GM11168 (cell line): ENCODE data around the gene SOX10.
"Not testable (repeated sequence)": the region's sequence is repeated elsewhere in the genome, so short reads cannot be mapped to it uniquely, and the experiment has no call there.

Experiments used
- in situ Hi-C: fragments of 300-500 bp; cut with MboI; formaldehyde crosslinking; loops from one replicate; pipeline ENCODE4 v1.12.0; 2022; ENCODE audit warnings: low sequenced_read_pairs; ENCODE audit not compliant: unreplicated experiment

Gene SOX10

DNA sequence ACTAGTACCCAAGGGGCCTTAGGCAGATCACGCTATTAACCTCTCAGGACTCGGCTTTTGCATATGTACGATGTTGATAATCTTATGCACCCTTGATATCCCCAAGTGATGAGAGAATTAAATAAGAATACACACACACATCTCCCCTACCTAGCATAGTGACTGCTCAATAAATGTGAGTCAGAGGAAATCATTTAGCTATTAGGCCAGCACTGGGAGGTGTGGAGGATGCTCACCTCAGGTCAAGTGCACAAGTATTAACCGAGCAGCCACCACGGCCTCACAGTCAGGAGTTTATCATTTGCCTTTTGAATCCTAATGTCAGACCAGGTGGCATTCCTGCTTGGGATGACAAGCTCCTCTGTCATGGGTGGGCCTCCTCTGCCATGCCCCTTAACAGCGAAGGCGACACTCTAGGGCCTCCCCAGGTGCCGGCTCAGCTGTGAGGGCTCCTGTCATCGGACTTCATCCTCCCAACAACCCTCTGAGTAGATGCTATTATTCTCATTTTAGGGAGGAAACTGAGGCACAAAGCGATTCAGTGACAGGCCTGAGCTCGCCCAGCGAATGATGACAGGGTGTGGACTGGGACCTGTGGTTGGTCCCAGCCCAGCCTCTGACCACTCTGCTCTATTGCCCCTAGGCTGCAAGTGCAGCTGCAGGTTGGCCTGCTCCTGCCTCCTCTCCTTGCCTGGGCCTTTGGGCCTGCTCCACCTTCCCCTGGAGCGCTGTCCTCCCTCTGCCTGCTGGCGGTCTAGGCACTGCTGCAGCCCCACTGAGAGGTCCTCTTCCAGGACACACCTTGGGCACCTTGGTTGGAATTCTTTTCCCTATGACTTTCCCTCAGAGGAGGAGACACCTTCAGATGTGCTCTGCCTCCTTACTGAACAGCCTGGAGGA is 5.0 kb upstream of the SOX10 start:
- in situ Hi-C loops = no loop called here

DNA sequence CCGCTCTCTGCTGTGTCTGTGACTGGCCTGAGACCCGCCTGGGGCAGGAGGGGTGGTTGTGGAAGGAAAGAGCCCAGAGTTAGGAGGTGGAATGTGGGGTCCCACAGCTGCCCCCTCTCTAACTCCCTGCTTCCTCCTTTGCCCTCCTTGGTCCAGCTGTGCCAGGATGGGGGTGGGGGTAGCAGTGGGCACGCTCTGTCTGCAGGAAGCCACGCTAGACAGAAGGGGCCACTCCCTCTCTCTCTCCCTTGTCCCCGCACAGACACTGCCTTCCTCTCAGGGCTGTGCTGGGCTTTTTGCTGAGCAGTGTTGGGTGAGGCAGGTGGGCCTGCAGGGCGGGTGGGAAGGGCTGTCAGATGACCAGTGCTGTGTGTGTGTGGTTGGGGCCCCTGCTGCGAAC is 2.0 kb upstream of the SOX10 start:
- in situ Hi-C loops = no loop called here

DNA sequence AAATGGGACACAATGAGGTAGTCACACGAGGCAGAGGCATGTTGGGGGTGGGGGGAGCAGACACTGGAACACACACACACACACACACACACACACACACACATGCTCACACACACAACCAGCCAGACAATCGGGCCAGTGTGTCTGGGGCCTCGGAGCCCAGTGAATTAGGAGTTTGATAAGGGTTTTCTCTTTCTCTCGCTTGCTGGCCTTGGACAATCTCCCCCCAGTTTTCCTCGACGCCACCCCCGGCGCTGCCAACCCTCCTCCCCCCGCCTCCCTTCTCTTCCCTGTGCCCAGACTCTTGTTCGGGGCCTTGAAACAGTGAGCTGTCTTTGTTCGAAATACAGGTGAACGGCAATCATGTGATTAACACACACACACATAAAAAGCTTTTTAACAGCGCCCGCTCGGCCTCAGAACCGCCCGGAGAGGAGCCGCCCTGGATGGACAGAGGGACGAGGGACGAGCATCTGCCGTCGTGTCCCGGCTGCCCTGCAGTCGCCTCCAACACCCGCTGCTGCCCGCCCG is 1.5 kb upstream of the SOX10 start:
- in situ Hi-C loops = no loop called here

DNA sequence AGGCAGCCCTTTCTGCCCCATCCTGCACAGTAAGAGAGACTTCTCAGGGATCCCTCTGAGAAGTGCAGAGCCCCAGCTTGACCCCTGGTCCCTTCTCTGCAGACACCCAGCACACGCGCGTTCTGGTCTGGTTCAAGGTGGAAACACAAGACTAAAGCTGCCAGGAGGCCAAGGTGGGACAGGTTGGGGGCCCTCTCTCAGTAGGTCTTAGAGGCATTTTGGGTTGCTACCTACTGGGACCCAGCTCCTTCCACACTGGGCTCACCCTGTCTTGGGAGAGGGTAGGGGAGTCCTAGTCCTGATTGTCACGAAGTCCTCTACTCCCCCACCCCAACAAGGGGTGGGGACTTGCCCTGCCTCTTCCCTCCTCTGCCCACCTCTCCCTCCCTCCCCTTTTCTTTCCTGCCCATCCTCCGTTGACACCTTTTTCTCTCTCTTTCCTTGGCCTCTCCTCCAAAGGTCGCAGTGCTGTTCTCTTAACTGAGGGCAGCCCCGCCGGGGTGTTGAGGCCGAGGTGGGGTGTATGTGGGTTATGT is 763 bp upstream of the SOX10 start:
- in situ Hi-C loops = no loop called here

DNA sequence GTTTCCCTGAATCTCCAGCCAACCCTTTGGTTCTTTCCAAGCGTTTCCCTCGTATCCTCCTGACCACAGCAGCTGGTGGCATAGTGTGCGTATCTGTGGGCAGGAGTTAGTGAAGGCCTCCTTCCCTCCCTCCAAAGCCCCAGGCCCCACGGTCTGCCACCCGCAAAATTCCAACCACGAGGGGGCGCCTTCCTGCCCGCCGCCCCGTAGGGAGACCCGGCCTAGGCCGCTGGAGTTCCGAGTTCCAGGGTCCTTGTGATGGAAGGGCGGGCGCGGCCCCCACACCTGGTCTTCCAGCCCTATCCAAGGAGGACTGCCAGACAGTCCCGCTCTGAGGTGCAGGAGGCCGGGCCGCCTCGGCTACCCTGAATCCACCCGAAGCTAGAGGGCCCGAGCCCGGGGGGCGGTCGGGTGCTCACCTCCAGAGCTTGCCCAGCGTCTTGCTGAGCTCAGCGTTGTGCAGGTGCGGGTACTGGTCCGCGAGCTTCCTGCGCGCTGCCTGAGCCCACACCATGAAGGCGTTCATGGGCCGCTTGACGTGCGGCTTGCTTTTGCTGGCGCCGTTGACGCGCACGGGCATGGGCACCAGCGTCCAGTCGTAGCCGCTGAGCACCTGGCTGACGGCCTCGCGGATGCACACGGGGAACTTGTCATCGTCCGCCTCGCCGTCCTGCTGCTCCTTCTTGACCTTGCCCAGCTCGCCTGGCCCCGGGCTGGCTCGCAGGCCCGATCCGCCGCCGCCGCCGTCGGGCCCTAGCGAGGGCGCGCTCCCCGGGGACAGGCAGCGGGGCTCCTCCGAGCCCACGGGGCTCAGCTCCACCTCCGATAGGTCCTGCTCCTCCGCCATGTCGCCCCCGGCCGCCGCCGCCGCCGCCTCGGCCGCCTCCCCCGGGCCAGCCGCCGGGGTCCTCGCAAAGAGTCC is 1.2 kb downstream of the SOX10 start:
- in situ Hi-C loops = no loop called here

DNA sequence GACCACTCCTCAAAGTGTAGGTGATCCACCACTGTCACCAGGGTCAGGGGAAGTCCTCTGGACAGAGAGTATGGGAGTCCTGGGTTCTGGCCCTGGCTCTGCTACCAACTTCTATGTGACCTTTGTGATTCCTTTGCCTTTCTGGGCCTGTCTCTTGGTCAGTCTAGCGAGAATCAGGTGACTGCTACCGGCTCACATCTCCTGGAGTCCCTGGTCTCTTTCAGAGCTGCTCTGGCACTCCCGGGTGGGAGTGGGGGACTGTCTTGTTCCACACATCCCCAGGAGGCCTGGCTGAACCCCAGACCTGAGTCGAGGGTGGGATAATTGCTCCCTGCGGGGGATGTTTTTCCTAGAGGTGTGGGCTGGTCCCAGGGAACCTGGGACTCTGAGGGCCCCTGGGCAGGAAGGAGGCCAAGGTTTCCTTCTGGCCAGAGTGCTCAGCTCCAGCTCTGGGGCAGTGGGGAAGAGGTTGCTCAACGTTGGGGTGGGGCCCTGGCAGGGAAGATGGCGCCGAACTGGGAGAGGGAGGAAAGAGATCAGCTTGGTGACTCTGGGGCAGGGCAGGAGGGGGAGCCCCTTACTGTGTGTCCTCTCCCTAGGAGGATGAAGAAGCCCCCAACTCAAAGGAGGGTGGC is 2.1 kb downstream of the SOX10 start:
- in situ Hi-C loops = no loop called here

DNA sequence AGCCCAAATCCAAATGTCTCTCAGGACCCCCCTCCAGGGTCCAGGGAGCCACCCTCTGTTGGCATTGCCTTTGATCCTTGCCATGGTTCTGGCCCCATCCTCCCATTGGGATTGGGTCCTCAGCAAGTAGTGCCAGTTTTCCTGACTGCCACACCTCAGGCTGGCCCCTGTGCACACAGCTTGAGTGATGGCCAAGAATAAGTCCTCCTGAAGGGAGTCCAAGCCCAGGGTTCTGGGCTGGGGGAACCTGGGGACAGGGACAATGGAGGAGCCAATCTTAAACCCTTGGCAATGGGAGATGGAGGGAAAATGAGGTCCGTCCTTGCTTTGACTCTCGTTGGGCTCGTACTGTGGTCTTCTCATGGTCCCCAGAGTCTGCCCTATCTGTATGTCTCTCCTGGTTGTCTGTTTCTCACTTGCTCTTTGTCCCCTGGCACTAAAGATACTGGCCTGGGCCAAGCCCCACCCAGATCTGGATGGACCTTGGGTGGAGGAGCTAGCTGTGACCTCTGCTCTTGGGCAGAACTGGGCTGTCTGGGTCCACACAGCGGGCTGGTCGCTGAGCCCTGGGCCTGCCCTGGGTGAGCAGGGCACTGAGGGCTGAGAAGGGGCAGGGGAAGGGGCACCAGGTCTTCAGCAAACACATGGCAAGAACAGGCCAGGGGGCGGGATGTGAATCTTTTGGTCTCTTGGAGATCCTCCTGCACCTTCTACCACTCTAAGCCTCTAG is 2.9 kb downstream of the SOX10 start:
- in situ Hi-C loops = no loop called here

DNA sequence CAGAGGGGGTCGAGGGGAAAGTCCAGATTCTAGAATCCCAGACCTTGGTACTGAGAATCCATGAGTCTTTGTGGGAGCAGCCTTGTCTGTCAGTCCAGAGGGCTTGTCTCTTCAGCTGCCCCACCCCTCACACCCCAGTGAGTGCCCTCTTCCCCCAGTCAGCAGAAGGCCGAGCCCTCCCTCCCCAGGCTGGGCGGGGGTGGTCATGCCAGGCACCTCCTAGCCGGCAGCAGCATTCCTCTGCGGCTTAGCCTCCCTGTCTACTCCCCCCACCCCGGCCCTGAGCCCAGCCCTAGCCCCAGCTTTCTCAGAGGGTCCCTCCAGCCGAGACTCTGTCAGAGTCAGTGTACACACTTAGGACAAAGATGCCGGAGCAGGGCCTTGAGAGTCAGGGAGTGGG is 4.6 kb downstream of the SOX10 start:
- in situ Hi-C loops = no loop called here

DNA sequence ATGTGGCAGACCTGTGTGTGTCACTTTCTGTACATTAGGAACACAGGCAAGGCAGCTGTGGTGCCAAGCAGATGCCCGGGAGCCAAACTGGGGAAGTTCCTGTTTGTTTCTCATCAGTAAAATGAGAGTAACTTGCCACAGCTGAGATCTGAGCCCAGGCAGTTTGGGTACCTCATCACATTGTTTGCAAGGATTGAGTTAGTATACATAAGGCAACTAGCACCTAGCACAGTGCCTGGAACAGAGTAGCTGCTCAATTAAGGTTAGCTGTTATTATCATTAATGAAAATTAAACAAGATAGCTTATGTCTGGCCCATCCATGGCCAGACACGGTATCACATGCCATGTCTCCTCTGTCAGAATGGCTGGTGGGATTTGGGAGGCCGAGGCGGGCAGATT is 7.8 kb downstream of the SOX10 start:
- in situ Hi-C loops = no loop called here

DNA sequence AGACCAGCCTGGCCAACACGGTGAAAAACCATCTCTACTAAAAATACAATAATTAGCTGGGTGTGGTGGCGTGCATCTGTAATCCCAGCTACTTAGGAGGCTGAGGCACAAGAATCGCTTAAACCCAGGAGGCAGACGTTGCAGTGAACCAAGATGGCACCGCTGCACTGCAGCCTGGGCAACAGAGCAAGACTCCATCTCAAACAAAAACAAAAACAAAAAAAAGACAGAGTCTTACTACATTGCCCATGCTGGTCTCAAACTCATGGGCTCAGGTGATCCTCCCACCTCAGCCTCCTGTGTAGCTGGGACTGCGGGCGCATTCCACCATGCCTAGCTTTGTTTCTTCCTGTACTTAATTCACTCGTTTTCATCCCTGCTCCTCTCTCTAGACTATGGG is 8.3 kb downstream of the SOX10 start:
- in situ Hi-C loops = not testable (repeated sequence)

DNA sequence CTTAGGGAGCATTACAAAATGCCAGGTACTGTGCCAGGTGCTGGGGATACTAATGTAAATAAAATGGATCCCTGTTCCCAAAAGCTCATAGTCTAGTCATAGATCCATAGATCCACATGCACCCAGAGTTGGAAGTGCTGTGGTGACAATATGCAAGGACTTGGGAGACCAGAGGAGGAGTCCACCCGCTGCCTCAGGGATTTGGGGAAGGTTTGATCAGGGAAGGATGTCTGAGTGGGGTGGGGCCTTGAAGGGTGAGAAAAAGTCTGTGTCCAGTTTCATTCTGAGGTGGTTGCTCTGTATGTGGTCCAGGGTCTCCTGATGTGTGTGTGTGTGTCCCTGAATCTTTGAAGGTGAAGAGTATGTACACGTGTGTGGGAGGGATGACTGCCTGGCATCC is 9.2 kb downstream of the SOX10 start:
- in situ Hi-C loops = no loop called here

DNA sequence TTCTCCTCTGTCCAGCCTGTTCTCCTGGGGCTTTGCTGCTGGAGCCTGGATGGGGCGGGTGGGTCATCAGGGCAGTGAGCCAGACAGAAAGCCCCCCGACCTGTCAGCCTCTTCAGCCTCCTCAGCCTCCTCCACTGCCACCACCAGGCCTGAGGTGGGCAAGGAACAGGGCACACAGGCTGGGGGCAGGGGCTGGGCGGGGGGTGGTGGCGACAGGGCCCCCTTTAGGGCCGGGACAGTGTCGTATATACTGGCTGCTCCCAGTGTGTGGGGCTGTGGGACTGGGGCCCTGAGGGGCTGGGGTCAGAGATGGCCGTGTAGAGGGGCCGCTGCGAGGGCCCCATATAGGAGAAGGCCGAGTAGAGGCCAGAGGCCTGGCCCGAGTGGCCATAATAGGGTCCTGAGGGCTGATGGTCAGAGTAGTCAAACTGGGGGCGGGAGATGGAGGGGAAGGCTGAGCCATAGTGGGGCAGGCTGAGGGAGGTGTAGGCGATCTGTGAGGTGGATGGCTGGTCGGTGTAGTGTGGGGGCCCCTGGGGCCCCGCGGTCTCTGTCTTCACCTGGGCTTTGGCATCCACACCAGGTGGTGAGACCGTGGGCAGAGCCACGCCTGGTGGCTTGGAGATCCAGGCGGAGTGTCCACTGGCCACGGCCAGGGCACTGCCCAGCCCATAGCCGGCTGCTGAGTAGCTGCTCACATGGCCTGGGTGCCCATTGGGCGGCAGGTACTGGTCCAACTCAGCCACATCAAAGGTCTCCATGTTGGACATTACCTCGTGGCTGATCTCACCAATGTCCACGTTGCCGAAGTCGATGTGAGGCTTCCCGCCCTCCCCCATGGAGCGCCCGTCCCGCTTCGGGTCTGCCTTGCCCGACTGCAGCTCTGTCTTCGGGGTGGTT is 10.8 kb downstream of the SOX10 start:
- in situ Hi-C loops = no loop called here

DNA sequence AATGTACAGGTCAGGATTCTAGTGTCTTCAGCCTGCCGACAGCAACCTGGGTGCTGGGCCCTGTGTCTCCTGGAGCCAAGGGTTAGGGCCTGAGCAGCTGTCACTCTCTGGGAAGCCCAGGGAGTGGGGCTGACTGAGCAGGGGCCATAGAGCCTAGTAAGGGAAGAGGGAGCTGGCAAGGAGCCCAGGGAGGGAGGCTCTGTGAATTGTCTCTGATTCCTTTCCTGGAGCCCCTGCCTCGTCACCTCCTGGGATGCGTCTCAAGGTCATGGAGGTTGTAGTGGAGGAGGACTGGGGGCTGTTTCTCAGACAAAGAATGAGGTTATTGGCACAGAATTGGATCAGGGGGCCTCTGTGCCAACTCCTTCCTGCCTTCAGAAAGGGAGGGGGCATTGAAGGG is 11.8 kb downstream of the SOX10 start:
- in situ Hi-C loops = no loop called here

DNA sequence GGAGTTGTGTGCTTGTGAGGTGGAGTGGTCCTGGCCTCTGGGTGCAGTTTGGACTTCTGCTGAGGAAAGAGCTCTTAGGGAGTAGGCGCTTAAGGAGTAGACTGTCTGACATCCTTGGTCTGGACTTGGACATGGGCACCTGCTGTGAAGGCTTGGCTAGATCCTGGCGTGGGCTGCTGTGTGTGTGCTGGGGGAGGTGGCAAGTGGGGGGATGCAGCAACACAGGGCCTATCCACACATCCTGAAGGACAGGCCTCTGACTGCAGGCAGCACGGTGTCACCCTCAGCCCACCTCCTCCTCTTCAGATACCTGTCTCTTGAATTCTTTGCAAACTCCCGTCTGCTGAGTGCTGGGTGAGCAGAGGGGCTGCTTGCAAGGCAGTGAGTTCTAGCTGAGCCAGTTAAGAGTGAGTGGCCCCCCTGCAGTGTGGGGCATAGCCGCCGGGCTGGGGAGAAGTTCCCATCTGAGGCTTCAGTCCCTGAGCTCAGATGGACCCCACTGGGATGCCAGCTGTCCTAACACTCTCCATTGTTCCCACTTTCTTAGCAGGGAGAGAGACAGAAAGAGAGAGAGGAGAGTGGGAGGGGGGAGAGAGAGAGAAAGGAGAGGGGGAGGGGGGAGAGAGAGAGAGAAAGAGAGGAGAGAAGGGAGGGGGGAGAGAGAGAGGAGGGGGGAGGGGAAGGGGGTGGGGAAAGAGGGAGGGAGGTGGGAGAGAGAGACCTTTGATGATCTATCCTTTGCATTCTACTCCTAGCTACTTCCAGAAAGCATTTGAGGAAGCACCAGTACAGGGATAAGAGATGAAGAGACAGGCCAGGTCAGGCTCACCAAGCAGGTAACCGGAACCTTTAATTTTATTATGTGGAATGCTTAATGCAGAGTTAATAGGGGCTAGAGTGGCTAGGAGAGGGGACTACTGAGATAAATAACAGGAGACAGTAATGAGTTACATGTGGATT is 12.6 kb downstream of the SOX10 start:
- in situ Hi-C loops = no loop called here

DNA sequence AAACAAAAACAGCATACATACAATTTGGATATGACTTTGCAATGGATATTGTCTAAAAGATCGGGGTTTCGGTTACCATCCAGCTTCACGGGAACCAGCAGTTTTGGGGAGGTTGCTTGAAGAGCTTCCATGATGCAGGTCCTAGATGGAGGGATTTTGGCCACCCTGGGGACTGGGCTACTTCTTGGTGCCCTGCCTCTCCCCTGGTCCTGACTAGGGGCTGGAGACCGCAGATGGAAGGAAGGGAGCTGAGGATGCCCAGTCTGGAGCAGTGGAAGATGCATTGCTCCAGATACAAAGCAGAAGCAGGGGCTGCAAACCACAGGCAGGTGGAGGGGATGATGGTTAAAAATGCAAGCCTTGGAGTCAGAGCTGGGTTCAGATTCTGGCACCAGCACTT is 13.5 kb downstream of the SOX10 start:
- in situ Hi-C loops = no loop called here

DNA sequence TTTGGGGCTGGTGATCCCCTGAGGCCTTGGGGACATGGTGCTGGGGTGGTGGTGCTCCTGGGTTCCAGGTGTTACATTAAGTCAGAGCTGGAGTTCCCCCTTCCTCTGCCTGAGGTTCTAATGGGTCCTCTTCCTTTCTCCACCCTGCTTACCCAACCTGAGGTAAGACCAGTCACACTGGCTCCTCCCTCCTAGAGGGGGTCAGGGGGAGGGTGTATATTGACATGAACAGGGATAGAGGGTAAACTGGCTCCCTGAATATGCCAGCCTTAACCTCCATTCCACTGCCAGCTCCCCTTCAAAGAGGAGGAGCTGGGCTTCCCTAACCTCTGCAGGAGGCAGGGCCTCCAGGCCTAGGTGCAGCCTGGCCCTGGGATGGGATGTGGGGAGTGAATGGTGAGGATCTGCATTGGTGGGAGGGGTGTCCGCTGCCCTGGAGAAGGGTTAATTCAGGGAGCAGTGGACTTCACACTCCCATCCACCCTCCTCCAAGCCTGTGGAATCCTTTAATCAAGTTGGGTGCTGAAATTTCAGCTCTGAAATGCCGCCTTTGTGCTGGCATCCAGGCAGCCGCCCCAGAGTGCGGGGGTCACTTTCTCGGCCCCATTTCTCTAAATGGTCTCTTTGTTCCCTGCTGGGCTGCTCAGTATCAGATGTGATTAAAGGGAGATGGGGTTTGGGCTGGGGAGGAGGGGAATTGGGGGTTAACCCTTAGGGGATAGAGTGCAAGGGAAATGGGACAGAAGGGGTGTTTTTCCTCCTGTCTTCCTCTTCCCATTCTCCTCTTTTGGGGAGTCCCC is 15.7 kb downstream of the SOX10 start:
- in situ Hi-C loops = no loop called here
